OCI-LY1 (cell line): Measurements from ENCODE around the gene ASTE1.

ENCODE experiments used
- CTCF ChIP-seq: fragments of 200-600 bp; sonication (generic), shearing (Covaris generic); IDR thresholded peaks from 2 replicates; pipeline ENCODE4 v1.5.1; 2017; ENCODE audit warnings: mild to moderate bottlenecking, antibody characterized with exemption, low read length, moderate library complexity, mixed read lengths
- EZH2 ChIP-seq: fragments of 200-600 bp; sonication (generic), shearing (Covaris generic); IDR thresholded peaks from 2 replicates; pipeline ENCODE4 v1.8.0; 2017; ENCODE audit warnings: borderline replicate concordance, mixed run types, mild to moderate bottlenecking, antibody characterized with exemption, low read length, moderate library complexity, mixed read lengths

- TF ChIP-seq CTCF (no peak), EZH2 (no peak)
Observed at GRCh38 chr3:131008326-131008725, 18.3 kb downstream of the ASTE1 start.
